Activated CD8-positive, alpha-beta memory T cell treated with anti-CD3 and anti-CD28 coated beads, Interleukin-2, amount 50 U/mL, for 48 hours (primary cell): ENCODE measurements around the gene PTGIR.

Source experiments
- DNase-seq: peaks from one replicate; pipeline ENCODE4 v3.0.0-alpha.2; 2020

PTGIR gene

GRCh38 chr19:46600384-46601317, 24.2 kb downstream of the PTGIR start:
- peak; percentile 100 for DNase-seq

- no peak for DNase-seq
Measured at GRCh38 chr19:46599716-46600373, 25.0 kb downstream of the PTGIR start.

- no peak for DNase-seq
Measured at GRCh38 chr19:46598372-46598917, 26.4 kb downstream of the PTGIR start.

GRCh38 chr19:46596008-46596407, 28.9 kb downstream of the PTGIR start:
- no peak for DNase-seq

- DNase-seq: no peak
Measured at GRCh38 chr19:46591870-46592269, 33.0 kb downstream of the PTGIR start.

GRCh38 chr19:46591254-46591653, 33.6 kb downstream of the PTGIR start:
- DNase-seq: no peak

GRCh38 chr19:46587861-46588260, 37.0 kb downstream of the PTGIR start:
- DNase-seq: no peak

GRCh38 chr19:46586294-46586693, 38.6 kb downstream of the PTGIR start:
- no peak for DNase-seq

GRCh38 chr19:46585539-46585938, 39.4 kb downstream of the PTGIR start:
- no peak for DNase-seq

GRCh38 chr19:46580247-46580646, 44.6 kb downstream of the PTGIR start:
- no peak for DNase-seq

- DNase-seq: peak; percentile 76
Measured at GRCh38 chr19:46579361-46579879, 45.5 kb downstream of the PTGIR start.

GRCh38 chr19:46578450-46578849, 46.4 kb downstream of the PTGIR start:
- DNase-seq: no peak

GRCh38 chr19:46574533-46574932, 50.4 kb downstream of the PTGIR start:
- peak; percentile 59 for DNase-seq

GRCh38 chr19:46573679-46574498, 51.0 kb downstream of the PTGIR start:
- DNase-seq: no peak

GRCh38 chr19:46571495-46571894, 53.4 kb downstream of the PTGIR start:
- no peak for DNase-seq
